HCT116 (cell line): ENCODE results near the gene MAP2K5. TPM values are rescaled to one million over a fixed set of nuclear protein-coding genes. Genes with fewer than 3 reads are reported as not detected.

ENCODE experiments used
- ATAC-seq: fragments of 200-7000 bp; cut with Tn5 transposase; 2 replicates; pipeline ENCODE4 v1.9.1; 2020; ENCODE audit warnings: mild to moderate bottlenecking, moderate library complexity
- BruUV-seq: library from RNA; stranded (reverse); fragments of 400-500 nt; replicated peaks from 2 replicates; lab custom pipeline; 2021; lab: Mats Ljungman, UMichigan
- CTCF ChIA-PET: fragments of 300-600 bp; sonication (Branson Sonifier 250); formaldehyde crosslinking; loops from one replicate; lab custom pipeline; 2021; ENCODE audit warnings: antibody characterized with exemption; lab: Charles Lee
- POLR2A ChIA-PET: fragments of 300-600, 350-600 bp; sonication (Branson Sonifier 250); formaldehyde crosslinking; loops from one replicate; lab custom pipeline; 2021; ENCODE audit warnings: antibody characterized with exemption; lab: Charles Lee
- RAD21 ChIA-PET, 2 experiments: fragments of 300-600 bp; sonication (Branson Sonifier 250); formaldehyde crosslinking; loops; one replicate each; lab custom pipeline; 2023; ENCODE audit warnings: low total read pairs in 2 of 2; ENCODE audit not compliant: uncharacterized antibody in 2 of 2, unreplicated experiment in 2 of 2, low non-redundant PET in 1 of 2; lab: Charles Lee
- DNase-seq: peaks from one replicate; pipeline ENCODE4 v3.0.0-alpha.2; 2010; ENCODE audit warnings: low read depth, low spot score
- H2AFZ ChIP-seq: fragments of 200-600 bp; shearing (Covaris generic), sonication (generic); 2 replicates; pipeline ENCODE4 v1.6.1; 2017; ENCODE audit warnings: low read depth, mixed run types, mixed read lengths, antibody characterized with exemption, low read length; ENCODE audit not compliant: poor library complexity, severe bottlenecking
- H3K27ac ChIP-seq: 2 replicates; pipeline ENCODE4 v1.5.1; 2012; ENCODE audit warnings: low read depth, low read length
- H3K27me3 ChIP-seq: fragments of 200-600 bp; sonication (generic); 2 replicates; pipeline ENCODE4 v1.6.1; 2016; ENCODE audit warnings: mixed run types, low read length, mixed read lengths; ENCODE audit not compliant: insufficient read depth
- H3K36me3 ChIP-seq, 2 experiments: fragments of 200-500 bp in 1 of 2; fragments of 200-600 bp in 1 of 2; sonication (Bioruptor generic) in 1 of 2; sonication (generic) in 1 of 2; 2 replicates each; pipeline versions ENCODE4 v1.5.1 to v1.6.1; 2014 to 2016; ENCODE audit warnings: low read length in 2 of 2, inconsistent platforms in 1 of 2, mixed read lengths in 1 of 2, mixed run types in 1 of 2; ENCODE audit not compliant: insufficient read depth in 2 of 2, control insufficient read depth in 1 of 2
- H3K4me1 ChIP-seq, 2 experiments: fragments of 200-600 bp in 1 of 2; sonication (generic) in 1 of 2; 2 replicates each; pipeline versions ENCODE4 v1.5.1 to v1.6.1; 2012 to 2017; ENCODE audit warnings: low read length in 2 of 2, inconsistent platforms in 1 of 2, mild to moderate bottlenecking in 1 of 2, mixed read lengths in 1 of 2, mixed run types in 1 of 2, moderate library complexity in 1 of 2; ENCODE audit not compliant: insufficient read depth in 2 of 2, control insufficient read depth in 1 of 2
- H3K4me2 ChIP-seq: fragments of 200-600 bp; sonication (generic); 2 replicates; pipeline ENCODE4 v1.6.1; 2017; ENCODE audit warnings: mixed run types, low read length, mixed read lengths
- H3K4me3 ChIP-seq, 2 experiments: fragments of 200-600 bp in 1 of 2; sonication (generic) in 1 of 2; replicated peaks in 1 of 2; 2 replicates each; pipeline ENCODE4 v1.5.1; 2011 to 2016; ENCODE audit warnings: low read length in 2 of 2, control low read depth in 1 of 2, low read depth in 1 of 2, mild to moderate bottlenecking in 1 of 2, mixed read lengths in 1 of 2, mixed run types in 1 of 2
- H3K79me2 ChIP-seq: fragments of 200-600 bp; sonication (generic); 2 replicates; pipeline ENCODE4 v1.6.1; 2017; ENCODE audit warnings: mild to moderate bottlenecking, mixed run types, low read length, moderate library complexity, mixed read lengths; ENCODE audit not compliant: insufficient read depth
- H3K9ac ChIP-seq: fragments of 200-600 bp; sonication (generic); 2 replicates; pipeline ENCODE4 v1.6.1; 2016; ENCODE audit warnings: low read length, mixed read lengths
- H3K9me2 ChIP-seq: fragments of 200-600 bp; sonication (generic), shearing (Covaris generic); 2 replicates; pipeline ENCODE4 v1.6.1; 2017; ENCODE audit warnings: mixed run types, mild to moderate bottlenecking, moderate library complexity; ENCODE audit not compliant: insufficient read depth
- H3K9me3 ChIP-seq, 2 experiments: fragments of 200-500 bp in 1 of 2; fragments of 200-600 bp in 1 of 2; sonication (Bioruptor generic) in 1 of 2; sonication (generic) in 1 of 2; 2 replicates each; pipeline ENCODE4 v1.6.1; 2014 to 2017; ENCODE audit warnings: low read length in 2 of 2, mixed read lengths in 2 of 2, inconsistent platforms in 1 of 2, low read depth in 1 of 2, mild to moderate bottlenecking in 1 of 2, mixed run types in 1 of 2, moderate library complexity in 1 of 2; ENCODE audit not compliant: control insufficient read depth in 1 of 2, insufficient read depth in 1 of 2
- H4K20me1 ChIP-seq: fragments of 200-600 bp; sonication (generic), shearing (Covaris generic); 2 replicates; pipeline ENCODE4 v1.6.1; 2017; ENCODE audit warnings: mixed run types, mild to moderate bottlenecking, moderate library complexity; ENCODE audit not compliant: insufficient read depth
- CBX3 ChIP-seq: IDR thresholded peaks from 2 replicates; pipeline ENCODE4 v1.6.1; 2012; ENCODE audit warnings: low read depth
- CEBPB ChIP-seq: IDR thresholded peaks from 2 replicates; pipeline ENCODE4 v1.6.1; 2012; ENCODE audit warnings: low read depth
- EGR1 ChIP-seq: IDR thresholded peaks from 2 replicates; pipeline ENCODE4 v1.6.1; 2012; ENCODE audit warnings: low read depth
- ELF1 ChIP-seq: IDR thresholded peaks from 2 replicates; pipeline ENCODE4 v1.6.1; 2012; ENCODE audit warnings: low read depth, borderline replicate concordance
- EZH2 ChIP-seq: fragments of 200-600 bp; sonication (generic); IDR thresholded peaks from 2 replicates; pipeline ENCODE4 v1.6.1; 2017; ENCODE audit warnings: antibody characterized with exemption, mixed run types
- EZH2phosphoT487 ChIP-seq: fragments of 200-600 bp; IDR thresholded peaks from 2 replicates; pipeline ENCODE4 v1.6.1; 2018; ENCODE audit warnings: antibody characterized with exemption, borderline replicate concordance
- POLR2A ChIP-seq: IDR thresholded peaks from 2 replicates; pipeline ENCODE4 v1.7.0; 2011; ENCODE audit warnings: borderline replicate concordance; ENCODE audit not compliant: insufficient read depth, insufficient read length; ENCODE audit errors: extremely low read depth
- RAD21 ChIP-seq: IDR thresholded peaks from 2 replicates; pipeline ENCODE4 v1.6.1; 2012; ENCODE audit warnings: low read depth, mild to moderate bottlenecking
- SP1 ChIP-seq: IDR thresholded peaks from 2 replicates; pipeline ENCODE4 v1.6.1; 2012; ENCODE audit warnings: low read depth
- SRF ChIP-seq: IDR thresholded peaks from 2 replicates; pipeline ENCODE4 v1.6.1; 2012; ENCODE audit warnings: low read depth
- TCF7L2 ChIP-seq: IDR thresholded peaks from 2 replicates; pipeline ENCODE4 v1.7.0; 2011; ENCODE audit warnings: borderline replicate concordance, inconsistent platforms; ENCODE audit not compliant: insufficient read depth, insufficient read length; ENCODE audit errors: extremely low read depth
- YY1 ChIP-seq: IDR thresholded peaks from 2 replicates; pipeline ENCODE4 v1.6.1; 2011; ENCODE audit warnings: low read length, low read depth, moderate library complexity, mild to moderate bottlenecking; ENCODE audit not compliant: insufficient replicate concordance; ENCODE audit errors: extremely low read depth
- ZNF274 ChIP-seq: fragments of 200-500 bp; sonication (Bioruptor generic); IDR thresholded peaks from 2 replicates; pipeline ENCODE4 v1.6.1; 2014; ENCODE audit warnings: mild to moderate bottlenecking, low read depth, low read length, inconsistent platforms
- intact Hi-C: fragments of 100-400 bp; cut with micrococcal nuclease; formaldehyde crosslinking; loops from 2 replicates; pipeline ENCODE4 v1.10.0; 2022
- total RNA-seq: library from RNA; stranded (reverse); gene quantifications from one replicate; pipeline ENCODE4 v1.2.1, GENCODE V29; 2021; ENCODE audit not compliant: unreplicated experiment
- TF ChIP-seq, protein P1 (sequence below): IDR thresholded peaks from 2 replicates; pipeline ENCODE4 v1.6.1; 2012
- TF ChIP-seq, protein P2 (sequence below), 3 experiments: fragments of 200-600 bp in 1 of 3; sonication (generic) in 1 of 3; IDR thresholded peaks in 2 of 3; conservative IDR thresholded peaks in 1 of 3; 2 replicates each; pipeline ENCODE4 v1.5.1; 2012 to 2017; ENCODE audit warnings: low read depth in 2 of 3, low read length in 2 of 3, antibody characterized with exemption in 1 of 3, borderline replicate concordance in 1 of 3, control low read depth in 1 of 3, mild to moderate bottlenecking in 1 of 3, mixed read lengths in 1 of 3, mixed run types in 1 of 3, moderate library complexity in 1 of 3; ENCODE audit not compliant: insufficient read depth in 1 of 3
- TF ChIP-seq, protein P3 (sequence below): IDR thresholded peaks from 2 replicates; pipeline ENCODE4 v1.6.1; 2012; ENCODE audit warnings: low read depth
- TF ChIP-seq, protein P4 (sequence below): IDR thresholded peaks from 2 replicates; pipeline ENCODE4 v1.6.1; 2011; ENCODE audit warnings: mild to moderate bottlenecking, low read length, moderate library complexity; ENCODE audit not compliant: insufficient replicate concordance; ENCODE audit errors: extremely low read depth

MAP2K5 gene
- total RNA-seq, 1 experiment from 2014 or later: 15.6 TPM

DNA sequence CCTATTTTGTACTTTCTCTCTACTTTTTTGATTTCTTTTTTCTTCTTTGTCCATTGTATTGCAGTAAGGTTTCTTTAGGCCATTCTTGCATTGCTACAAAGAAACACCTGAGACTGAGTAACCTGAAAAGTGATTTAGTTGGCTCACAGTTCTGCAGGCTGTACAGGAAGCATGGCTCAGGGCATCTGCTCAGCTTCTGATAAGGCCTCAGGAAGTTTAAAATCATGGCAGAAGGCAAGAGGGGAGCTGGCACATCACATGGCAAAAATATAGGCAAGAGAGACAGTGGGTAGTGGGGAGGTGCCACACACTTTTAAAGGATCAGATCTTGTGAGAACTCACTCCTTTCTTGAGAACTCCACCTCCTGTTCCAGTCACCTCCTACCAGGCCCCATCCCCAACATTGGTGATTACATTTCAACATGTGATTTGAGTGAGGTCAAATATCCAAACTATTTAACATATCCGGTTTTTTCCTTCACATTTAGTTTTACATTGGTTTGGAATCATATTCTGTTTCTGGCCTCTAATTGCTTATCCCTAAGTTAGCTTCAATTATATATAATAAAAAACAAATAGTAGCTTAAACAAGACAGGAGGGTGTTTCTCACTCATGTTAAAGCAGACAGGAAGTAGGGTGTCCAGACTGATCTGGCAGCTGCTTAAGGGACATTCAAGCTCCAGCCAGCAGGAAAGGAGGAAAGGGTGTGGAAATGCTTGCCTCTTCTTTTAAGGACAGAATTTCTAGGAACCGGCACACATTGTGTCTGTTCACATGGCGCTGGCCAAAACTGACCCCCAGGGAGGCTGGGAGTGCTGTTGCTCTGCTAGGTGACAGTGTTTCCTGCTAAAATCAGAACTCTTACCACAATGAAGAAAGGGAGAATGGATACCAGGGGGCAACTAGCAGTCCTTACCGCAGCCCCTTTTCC lies 254.0 kb downstream of the MAP2K5 start:
- no peak overlapping the region for H3K27ac ChIP-seq
- H3K27me3 ChIP-seq: no peaks in the 10 kb centered on the region
- ChIA-PET POLR2A (no interaction called here), CTCF (no interaction called here), RAD21 (no interaction called here)
- H3K4me3 ChIP-seq: no peak overlapping the region
- intact Hi-C loops: no loop called here
- ATAC-seq: no peak
- no peaks in the 10 kb centered on the region for H3K79me2 ChIP-seq
- no peak overlapping the region for H3K9ac ChIP-seq
- H3K36me3 ChIP-seq: no peaks in the 10 kb centered on the region
- no TSS peak for BruUV-seq
- H2AFZ ChIP-seq: no peak overlapping the region
- TF ChIP-seq, protein P1, sequence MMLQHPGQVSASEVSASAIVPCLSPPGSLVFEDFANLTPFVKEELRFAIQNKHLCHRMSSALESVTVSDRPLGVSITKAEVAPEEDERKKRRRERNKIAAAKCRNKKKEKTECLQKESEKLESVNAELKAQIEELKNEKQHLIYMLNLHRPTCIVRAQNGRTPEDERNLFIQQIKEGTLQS: no peak
- TF ChIP-seq, protein P2, sequence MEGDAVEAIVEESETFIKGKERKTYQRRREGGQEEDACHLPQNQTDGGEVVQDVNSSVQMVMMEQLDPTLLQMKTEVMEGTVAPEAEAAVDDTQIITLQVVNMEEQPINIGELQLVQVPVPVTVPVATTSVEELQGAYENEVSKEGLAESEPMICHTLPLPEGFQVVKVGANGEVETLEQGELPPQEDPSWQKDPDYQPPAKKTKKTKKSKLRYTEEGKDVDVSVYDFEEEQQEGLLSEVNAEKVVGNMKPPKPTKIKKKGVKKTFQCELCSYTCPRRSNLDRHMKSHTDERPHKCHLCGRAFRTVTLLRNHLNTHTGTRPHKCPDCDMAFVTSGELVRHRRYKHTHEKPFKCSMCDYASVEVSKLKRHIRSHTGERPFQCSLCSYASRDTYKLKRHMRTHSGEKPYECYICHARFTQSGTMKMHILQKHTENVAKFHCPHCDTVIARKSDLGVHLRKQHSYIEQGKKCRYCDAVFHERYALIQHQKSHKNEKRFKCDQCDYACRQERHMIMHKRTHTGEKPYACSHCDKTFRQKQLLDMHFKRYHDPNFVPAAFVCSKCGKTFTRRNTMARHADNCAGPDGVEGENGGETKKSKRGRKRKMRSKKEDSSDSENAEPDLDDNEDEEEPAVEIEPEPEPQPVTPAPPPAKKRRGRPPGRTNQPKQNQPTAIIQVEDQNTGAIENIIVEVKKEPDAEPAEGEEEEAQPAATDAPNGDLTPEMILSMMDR (IDR thresholded peaks at IDR 0.05 in 2 of 3, conservative IDR thresholded peaks at IDR 0.05 in 1 of 3; ENCODE audit: borderline replicate concordance in 1 of 3, insufficient read depth in 1 of 3, low read depth in 2 of 3, low read length in 2 of 3): no peak
- TF ChIP-seq, protein P3, sequence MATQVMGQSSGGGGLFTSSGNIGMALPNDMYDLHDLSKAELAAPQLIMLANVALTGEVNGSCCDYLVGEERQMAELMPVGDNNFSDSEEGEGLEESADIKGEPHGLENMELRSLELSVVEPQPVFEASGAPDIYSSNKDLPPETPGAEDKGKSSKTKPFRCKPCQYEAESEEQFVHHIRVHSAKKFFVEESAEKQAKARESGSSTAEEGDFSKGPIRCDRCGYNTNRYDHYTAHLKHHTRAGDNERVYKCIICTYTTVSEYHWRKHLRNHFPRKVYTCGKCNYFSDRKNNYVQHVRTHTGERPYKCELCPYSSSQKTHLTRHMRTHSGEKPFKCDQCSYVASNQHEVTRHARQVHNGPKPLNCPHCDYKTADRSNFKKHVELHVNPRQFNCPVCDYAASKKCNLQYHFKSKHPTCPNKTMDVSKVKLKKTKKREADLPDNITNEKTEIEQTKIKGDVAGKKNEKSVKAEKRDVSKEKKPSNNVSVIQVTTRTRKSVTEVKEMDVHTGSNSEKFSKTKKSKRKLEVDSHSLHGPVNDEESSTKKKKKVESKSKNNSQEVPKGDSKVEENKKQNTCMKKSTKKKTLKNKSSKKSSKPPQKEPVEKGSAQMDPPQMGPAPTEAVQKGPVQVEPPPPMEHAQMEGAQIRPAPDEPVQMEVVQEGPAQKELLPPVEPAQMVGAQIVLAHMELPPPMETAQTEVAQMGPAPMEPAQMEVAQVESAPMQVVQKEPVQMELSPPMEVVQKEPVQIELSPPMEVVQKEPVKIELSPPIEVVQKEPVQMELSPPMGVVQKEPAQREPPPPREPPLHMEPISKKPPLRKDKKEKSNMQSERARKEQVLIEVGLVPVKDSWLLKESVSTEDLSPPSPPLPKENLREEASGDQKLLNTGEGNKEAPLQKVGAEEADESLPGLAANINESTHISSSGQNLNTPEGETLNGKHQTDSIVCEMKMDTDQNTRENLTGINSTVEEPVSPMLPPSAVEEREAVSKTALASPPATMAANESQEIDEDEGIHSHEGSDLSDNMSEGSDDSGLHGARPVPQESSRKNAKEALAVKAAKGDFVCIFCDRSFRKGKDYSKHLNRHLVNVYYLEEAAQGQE: no peak
- TF ChIP-seq CBX3: no peak
- no peak for TF ChIP-seq POLR2A
- TF ChIP-seq ELF1: no peak
- no peak for TF ChIP-seq EGR1
- TF ChIP-seq, protein P4, sequence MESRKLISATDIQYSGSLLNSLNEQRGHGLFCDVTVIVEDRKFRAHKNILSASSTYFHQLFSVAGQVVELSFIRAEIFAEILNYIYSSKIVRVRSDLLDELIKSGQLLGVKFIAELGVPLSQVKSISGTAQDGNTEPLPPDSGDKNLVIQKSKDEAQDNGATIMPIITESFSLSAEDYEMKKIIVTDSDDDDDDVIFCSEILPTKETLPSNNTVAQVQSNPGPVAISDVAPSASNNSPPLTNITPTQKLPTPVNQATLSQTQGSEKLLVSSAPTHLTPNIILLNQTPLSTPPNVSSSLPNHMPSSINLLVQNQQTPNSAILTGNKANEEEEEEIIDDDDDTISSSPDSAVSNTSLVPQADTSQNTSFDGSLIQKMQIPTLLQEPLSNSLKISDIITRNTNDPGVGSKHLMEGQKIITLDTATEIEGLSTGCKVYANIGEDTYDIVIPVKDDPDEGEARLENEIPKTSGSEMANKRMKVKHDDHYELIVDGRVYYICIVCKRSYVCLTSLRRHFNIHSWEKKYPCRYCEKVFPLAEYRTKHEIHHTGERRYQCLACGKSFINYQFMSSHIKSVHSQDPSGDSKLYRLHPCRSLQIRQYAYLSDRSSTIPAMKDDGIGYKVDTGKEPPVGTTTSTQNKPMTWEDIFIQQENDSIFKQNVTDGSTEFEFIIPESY: no peak
- TF ChIP-seq RAD21: no peak
- no peak for TF ChIP-seq ZNF274
- no peak for TF ChIP-seq YY1
- no peak for TF ChIP-seq EZH2phosphoT487
- TF ChIP-seq SRF: no peak
- TF ChIP-seq SP1: no peak
- no peak for TF ChIP-seq EZH2
- TF ChIP-seq TCF7L2: no peak
- no peak for TF ChIP-seq CEBPB
- no peaks in the 10 kb centered on the region for H4K20me1 ChIP-seq
- H3K9me2 ChIP-seq: no peaks in the 10 kb centered on the region
- 0 out of 4 replicates have a peak, but pooled peaks cover 0 to 5% of the 10 kb centered on the region in 2 experiments for H3K9me3 ChIP-seq
- H3K4me2 ChIP-seq: no peak overlapping the region
- DNase-seq: no peak
- H3K4me1 ChIP-seq: no peaks in the 10 kb centered on the region
